NCI-H1105 treated with DMSO at 0.1 percent for 48 hours (cell line): ENCODE data around the gene SLC25A11.

Experiments
- DNase-seq: peaks from one replicate; lab custom pipeline; 2025; lab: John Stamatoyannopoulos, UW

SLC25A11 gene, protein sequence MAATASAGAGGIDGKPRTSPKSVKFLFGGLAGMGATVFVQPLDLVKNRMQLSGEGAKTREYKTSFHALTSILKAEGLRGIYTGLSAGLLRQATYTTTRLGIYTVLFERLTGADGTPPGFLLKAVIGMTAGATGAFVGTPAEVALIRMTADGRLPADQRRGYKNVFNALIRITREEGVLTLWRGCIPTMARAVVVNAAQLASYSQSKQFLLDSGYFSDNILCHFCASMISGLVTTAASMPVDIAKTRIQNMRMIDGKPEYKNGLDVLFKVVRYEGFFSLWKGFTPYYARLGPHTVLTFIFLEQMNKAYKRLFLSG

DNA sequence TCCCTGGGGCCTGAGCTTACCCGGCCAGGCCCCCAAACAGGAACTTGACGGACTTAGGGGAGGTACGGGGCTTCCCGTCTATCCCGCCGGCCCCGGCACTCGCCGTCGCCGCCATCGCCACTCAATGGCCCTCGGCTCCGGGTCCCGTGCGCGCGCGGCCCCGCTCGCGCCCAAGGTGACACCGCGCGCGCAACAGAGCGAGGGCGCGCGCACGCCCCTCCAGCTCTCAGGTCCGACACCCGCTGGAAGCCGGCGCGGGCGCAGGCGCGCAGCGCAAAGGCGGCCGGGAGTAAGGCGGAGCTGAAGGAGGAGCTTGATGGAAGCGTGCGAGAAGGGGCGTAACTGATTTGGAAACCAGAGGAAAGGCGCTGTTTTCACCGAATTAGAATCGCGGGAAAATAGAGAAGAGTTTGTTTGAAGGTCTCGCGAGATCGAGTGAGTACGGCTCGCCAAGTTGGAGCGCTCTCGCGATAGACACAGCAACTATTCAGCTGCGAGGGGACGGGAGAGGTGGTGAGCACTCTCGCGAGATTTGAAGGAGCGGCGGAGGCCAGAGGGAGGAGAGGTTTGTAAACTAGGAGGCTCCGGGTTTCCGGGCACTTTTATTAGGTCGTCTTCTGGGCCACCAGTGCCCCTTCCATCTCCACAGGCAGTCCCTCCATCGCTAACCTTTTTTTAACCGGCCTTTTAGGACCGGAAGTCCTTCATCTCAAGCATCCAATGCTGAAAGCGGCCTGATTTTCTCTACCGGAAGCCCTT, at the start of gene SLC25A11, which contains the start of gene RNF167:
TSS of gene SLC25A11 (minus strand) at position 251 of the 759 bp plus-strand sequence. CDS start at position 115, 136 bp downstream.
TSS of gene RNF167 (plus strand) at position 473 of the 759 bp plus-strand sequence. CDS start 642 bp downstream, outside the sequence.
- peak; percentile 100 for DNase-seq

DNA sequence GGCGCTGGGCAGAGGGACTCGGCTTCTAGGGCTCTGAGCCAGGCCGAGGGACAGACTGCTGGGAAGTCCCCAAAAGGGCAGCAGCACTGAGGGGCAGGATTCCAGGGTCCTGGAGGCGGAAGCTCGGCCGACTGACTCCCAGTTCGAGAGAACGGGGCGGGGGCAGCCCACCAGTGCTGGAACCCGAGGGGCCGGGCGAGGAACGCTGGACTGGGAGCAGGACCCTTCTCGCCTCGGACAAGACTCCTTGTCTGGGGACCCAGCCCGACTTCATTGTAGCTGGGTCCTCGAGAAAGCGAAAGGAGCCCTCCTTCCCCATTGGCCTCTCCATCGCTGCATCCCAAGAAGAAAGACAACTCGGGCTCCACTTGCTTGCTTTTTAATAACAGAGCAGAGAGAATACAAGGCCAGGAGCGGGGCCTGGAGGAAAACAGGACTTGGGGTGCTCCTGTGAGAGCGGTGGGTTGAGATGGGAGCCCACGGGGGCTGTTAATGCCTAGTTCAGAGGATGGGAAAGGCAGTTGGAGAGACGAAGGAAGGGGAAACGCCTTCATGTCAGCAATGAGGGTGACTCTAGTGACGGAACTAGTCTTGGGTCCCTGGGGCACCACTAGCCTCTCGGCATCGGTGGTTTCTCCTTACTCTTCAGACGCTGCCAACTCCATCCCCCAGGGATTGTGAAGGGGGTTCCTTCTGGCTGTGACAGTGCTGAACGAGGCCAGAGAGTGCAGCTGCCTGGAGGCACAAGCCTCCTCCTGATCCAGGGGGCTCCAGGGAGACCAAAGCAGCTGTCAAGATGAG, 48.1 kb upstream of the SLC25A11 start:
- DNase-seq: no peak

DNA sequence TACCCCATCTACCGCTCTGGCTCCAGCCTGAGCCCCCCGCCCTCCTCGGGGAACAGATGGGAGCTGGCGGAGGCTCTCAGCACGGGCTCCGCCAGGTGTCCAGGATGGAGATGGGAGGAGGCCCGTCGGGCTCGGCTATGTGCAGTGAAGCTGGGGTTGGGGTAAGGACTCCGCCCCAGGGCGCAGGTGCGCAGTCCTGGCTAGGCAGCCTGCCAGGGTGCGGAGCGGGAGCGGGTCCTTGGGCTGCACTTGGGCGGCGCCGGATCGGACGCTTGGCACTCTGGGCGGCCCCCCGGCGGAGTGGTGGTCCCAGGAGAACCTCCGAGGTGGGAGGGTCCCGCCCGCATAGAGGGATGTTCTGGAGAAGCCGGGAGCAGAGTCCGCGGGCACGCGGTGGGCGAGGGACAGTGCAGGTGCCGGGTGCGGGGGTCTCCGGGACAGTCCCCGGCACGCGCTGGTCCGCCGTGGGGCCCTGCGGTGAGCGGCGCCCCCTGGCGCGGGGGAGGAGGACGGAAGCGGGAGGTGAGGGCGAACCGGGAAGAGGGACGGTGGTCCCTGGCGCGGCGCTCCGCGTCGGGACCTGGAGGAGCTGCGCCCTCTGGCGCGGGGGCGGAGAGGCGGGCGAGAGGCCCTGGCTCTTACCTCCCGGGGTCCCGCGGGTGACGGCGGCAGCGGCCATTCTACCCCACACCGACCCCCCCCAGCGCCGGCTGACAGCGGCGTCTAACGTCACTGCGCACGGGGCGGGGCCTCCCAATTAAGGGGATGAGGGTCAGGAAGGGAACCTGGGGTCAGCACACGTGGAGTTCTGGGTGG, 47.3 kb upstream of the SLC25A11 start, which contains the start of gene CAMTA2:
TSS of gene CAMTA2 (minus strand) at position 725 of the 816 bp plus-strand sequence. CDS start 1,453 bp downstream, outside the sequence.
- peak; percentile 83 for DNase-seq

GRCh38 chr17:4986403-4986802, 46.6 kb upstream of the SLC25A11 start:
- no peak for DNase-seq

DNA sequence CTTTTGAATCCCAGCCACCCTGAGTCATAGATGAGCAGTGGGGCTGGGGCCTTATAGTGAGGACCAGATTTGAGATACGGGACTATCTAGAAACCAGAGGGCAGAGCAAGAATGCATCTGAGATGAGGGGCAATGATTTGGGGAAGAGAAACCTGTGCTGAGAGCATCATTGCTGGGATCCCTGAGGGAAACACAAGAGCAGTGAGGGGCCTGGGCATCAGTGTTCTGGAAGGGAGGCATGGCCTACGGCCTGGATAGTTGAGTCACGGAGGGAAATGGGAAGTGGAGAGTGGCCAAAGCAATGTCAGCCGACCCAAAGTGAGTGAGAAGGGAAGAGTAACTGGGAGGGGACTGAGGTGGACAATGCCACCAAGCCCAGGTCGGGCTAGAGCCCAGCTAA, 42.5 kb upstream of the SLC25A11 start:
- DNase-seq: no peak

- peak; percentile 29 for DNase-seq
Observed at GRCh38 chr17:4980644-4981216, 40.9 kb upstream of the SLC25A11 start.

DNA sequence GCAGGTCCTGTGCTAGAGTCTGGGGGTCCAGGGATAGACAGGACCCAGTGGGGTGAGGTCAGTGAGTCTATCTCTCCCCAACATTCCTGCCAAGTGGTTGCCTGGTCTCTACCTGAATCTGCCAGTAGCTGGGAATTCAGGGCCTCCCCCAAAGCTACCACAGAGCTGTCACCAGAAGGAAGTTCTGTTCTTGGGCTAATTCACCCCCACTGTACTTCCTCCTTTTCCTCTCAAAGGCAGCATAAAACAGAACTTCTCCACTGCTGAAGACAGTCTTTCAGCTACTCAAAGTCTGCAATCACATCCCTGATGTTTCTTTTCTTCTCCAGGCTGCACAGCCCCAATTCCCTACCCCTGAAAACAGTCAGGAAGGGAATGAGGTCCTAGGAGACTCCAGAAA, 38.9 kb upstream of the SLC25A11 start:
- DNase-seq: no peak

DNA sequence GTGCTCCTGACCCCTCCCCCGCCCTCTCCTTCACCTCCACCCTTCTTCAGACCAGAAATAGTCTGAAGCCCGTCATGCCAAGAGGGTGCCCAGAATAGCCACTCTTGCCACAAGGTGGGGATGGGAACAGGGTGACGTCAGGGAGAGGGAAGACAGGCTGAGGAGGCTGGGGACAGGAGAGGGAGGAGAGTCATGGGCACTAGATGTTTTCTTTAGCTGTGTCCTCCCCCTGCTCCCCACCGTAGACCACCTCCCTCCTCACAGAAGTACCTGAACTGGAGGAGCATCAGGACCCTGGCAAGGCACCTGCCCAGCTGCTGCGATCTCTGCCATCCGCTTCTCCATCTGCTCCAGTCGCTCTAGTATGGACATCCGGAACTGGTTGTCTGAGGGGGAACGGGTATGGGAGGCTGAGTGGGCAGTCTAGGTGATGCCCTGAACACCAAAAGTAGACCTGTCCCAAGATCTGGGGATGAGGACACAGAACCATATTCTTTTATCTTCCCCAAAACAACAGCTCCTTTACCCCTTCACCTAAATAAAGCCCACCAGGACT, 34.3 kb upstream of the SLC25A11 start:
- DNase-seq: no peak

GRCh38 chr17:4973256-4974114, 33.6 kb upstream of the SLC25A11 start:
- DNase-seq: no peak

DNA sequence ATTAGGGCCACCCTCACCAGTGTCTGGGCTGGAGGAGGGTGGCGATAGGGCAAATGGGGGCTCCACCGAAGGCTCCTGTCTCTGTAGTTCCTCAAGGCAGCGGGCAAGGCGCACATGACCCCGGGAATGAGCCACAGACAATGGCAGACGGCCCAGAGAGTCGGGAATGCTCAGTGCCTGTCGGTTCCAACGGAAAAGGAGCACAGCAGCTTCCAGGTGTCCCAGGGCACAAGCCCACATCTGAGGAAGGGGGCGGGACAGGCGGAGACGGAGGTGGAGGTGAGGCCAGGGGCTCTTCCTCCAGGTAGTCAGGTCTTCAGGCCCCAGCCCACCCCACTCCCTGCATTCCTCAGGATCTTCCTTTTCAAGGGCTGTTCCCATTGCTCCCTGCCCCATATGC, 32.9 kb upstream of the SLC25A11 start:
- DNase-seq: no peak

DNA sequence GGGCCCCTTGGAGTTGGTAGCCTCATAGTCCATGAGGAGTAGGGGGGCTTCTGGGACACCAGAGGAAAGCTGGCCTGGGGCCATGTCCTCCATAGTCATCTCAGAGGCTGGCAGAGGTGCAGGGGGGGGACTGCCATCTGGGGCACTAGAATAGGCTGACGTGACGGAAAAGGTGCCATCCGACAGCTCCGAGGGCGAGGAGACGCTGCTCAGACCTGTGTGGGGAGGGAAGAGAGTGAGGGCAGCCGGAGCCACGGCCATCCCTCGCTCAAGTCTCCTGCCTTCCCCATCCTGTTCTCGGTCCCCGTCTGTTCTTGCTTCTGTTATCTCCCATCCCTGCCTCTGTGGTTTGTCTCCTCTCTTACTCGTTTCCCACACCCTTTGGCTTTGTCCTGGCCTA, 32.5 kb upstream of the SLC25A11 start:
- DNase-seq: no peak

- no peak for DNase-seq
Observed at GRCh38 chr17:4971826-4972225, 32.0 kb upstream of the SLC25A11 start.

- no peak for DNase-seq
Observed at GRCh38 chr17:4970273-4970672, 30.4 kb upstream of the SLC25A11 start.

GRCh38 chr17:4969551-4970173, 29.8 kb upstream of the SLC25A11 start:
- DNase-seq: no peak

DNA sequence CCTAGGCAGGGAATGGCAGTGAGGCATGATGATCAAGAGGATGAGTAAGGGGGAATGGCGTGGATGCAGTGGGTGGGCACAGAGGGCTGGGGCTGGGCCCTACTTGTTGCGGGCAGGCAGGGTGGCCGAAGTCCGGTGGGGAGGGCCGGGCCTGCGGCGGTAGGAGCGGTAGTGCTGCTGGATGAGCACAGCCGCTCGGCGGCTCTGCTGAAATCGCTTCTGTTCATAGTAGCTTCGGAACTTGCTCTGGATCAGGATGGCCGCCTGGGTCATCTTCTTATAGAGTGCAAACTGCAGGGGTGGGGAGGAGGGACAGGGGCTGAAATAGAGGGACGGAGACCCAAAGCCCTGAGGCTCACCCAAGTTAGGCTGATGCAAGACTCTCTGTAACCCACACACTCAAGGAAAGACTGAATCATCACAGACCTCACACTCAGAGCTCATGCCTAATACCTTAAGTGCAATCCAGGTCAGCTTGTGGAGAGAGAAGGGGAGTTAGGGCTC, 29.3 kb upstream of the SLC25A11 start:
- DNase-seq: no peak

DNA sequence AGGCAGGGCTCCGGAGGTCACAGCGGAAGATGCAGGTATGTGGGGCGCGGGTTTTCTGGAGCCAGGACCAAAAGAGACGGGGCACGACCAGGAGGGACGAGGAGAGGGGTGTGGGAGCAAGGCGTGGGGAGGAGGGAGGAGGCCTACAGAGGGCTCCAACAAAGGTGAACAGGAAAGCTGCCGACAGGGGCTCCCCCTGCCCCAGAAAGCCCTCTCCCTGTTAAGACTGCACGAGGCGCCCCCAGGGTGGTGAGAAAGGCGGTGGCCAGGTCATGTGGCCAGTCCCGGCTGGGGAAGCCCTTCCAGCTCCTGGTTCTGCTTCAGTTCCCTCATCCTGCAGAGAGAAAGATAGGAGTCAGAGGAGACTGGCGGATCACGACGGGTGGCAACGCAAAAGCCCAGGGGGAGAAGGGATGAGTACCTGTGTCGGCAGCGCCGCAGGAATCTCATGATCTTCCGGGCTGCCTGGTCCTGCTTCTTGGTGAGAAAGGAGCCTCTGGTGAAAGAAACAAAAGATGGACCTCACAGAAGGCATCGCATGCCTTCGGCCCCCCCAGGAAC, 28.7 kb upstream of the SLC25A11 start:
- no peak for DNase-seq

DNA sequence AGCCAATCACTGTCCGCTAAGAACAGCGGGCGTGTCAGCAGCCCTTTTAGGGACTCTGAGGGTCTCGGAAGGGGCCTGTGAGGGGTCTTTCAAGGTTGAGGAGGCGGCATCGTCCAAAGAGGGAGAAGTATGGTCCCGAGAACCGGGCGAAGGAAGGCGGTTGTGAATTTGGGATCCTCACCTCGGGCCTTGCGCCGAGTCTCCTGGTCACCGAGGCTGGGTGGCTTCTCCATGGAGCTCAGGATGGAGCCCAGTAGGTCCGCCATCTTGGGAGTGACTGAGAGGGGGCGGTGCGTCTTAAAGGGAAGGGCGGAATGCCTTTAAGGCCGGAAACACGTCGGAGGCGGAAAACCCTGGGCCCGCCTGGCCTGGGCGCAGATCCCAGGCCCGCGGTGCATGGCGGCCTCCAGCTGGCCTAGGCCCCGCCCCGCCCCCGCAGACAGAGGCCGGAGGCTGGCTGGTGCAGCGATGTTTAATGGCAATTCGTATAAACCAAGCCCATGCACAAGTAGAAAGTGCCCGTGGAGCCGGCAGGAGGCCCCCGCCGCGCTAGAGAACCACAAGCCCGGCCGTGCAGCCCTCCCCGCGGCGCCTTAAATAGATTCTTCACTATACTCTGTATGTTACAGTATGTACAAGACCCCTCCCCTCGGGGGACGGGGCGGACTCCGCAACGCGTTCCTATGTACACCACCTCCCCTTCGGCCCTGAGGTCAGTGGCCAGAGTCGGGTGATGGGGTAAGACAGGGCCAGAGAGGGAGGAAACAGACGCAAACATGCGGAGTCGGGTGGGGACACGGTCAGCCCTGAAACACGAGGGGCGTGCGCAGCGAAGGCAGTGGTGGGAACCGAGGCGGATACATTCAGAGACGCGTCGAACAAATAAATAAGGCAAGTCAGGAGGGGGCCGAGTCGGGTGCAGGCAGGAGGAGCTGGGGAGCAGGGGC, 28.0 kb upstream of the SLC25A11 start, which contains the start of gene SPAG7:
TSS of gene SPAG7 (minus strand) at position 279 of the 947 bp plus-strand sequence. CDS start at position 266, 13 bp downstream.
- DNase-seq: peak; percentile 96
